Testis (tissue), 3 donors: Measurements from ENCODE around the gene PUM2. TPM values are rescaled to one million over a fixed set of nuclear protein-coding genes. Genes with fewer than 3 reads are reported as not detected.
"Not testable (repeated sequence)": the region's sequence is repeated elsewhere in the genome, so short reads cannot be mapped to it uniquely, and the experiment has no call there.

Experiments
- DNase-seq: peaks from one replicate; pipeline ENCODE4 v3.0.0-alpha.2; 2019
- H3K27ac ChIP-seq, 2 donors: fragments of 200-600 bp; sonication (generic); one replicate each; pipeline ENCODE4 v1.5.1; 2019
- H3K27me3 ChIP-seq: fragments of 200-600 bp; sonication (generic); one replicate; pipeline ENCODE4 v1.5.1; 2019
- H3K36me3 ChIP-seq: fragments of 200-600 bp; sonication (generic); one replicate; pipeline ENCODE4 v1.5.1; 2017; ENCODE audit warnings: low read depth; ENCODE audit errors: missing control alignments
- H3K4me1 ChIP-seq: fragments of 200-600 bp; sonication (generic); one replicate; pipeline ENCODE4 v1.5.1; 2019
- H3K4me3 ChIP-seq, 2 donors: fragments of 200-600 bp; sonication (generic); one replicate each; pipeline ENCODE4 v1.5.1; 2017 to 2019
- H3K9me3 ChIP-seq: fragments of 200-600 bp; sonication (generic); one replicate; pipeline ENCODE4 v1.5.1; 2017
- CTCF ChIP-seq, 3 experiments: fragments of 450-650 bp in 2 of 3; fragments of 200-600 bp in 1 of 3; sonication (generic) in 1 of 3; IDR thresholded peaks; one replicate each; pipeline ENCODE4 v1.5.1; 2016 to 2019; ENCODE audit warnings: antibody characterized with exemption in 3 of 3, mild to moderate bottlenecking in 2 of 3, moderate library complexity in 1 of 3
- POLR2A ChIP-seq: fragments of 450-650 bp; IDR thresholded peaks from one replicate; pipeline ENCODE4 v1.6.1; 2017; ENCODE audit warnings: antibody characterized with exemption, mild to moderate bottlenecking, moderate library complexity
- WGBS, 2 donors: methylation state at CpG; one replicate each; pipeline ENCODE4 v1.1.5; 2018; 5-methylcytosine and 5-hydroxymethylcytosine counted together
- intact Hi-C: fragments of 100-400 bp; cut with DNase I; formaldehyde crosslinking; loops from one replicate; pipeline ENCODE4 v1.15.1; 2023; ENCODE audit warnings: low total_unique reads
- polyA plus RNA-seq: library from polyadenylated mRNA; stranded (reverse); fragments of 350-450 nt; fragmentation: Illumina TruSeq; extraction: RNeasy Lipid Tissue Mini Kit (QIAGEN cat#74804); gene quantifications from one replicate; pipeline ENCODE4 v1.2.3, GENCODE V29; 2014; ENCODE audit warnings: low read depth, low replicate concordance; ENCODE audit not compliant: insufficient read depth
- total RNA-seq, 2 donors: library from RNA; depleted of rRNA; stranded (reverse); fragments of >200 nt; gene quantifications; one replicate each; pipeline ENCODE4 v1.2.3, GENCODE V29; 2016

The PUM2 gene
- total and polyA plus RNA-seq, 3 donors from 2014 or later: 50.5 to 92.5 (median 78.0) TPM

DNA sequence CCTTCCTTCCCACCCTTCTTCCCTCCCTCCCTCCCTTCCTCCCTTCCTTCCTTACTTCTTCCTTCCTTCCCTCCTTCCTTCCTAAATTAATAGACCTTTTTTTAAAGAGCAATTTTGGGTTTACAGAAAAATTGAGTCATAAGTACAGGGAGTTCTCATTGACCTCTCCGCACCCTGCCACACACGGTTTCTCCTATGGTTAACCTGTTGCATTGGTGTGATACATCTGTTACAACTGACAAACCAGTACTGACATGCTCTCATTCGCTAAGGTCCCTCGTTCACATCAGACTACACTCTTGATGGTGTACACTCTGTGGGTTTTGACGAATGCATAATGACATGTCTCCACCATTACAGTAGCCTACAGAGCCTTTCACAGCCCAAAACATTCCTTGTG lies 114.1 kb downstream of the PUM2 start:
- no peaks in the 10 kb centered on the region for H3K9me3 ChIP-seq
- H3K27me3 ChIP-seq: no peaks in the 10 kb centered on the region
- no peaks in the 10 kb centered on the region for H3K36me3 ChIP-seq
- H3K27ac ChIP-seq: no peak overlapping the region
- H3K4me1 ChIP-seq: no peaks in the 10 kb centered on the region
- 61 to 65% methylated on average over 5 of the region's 5 CpGs for WGBS, 2 donors
- intact Hi-C loops: no loop called here
- H3K4me3 ChIP-seq: no peak overlapping the region
- DNase-seq: no peak
- TF ChIP-seq CTCF (IDR thresholded peaks at IDR 0.05): no peak
- no peak for TF ChIP-seq POLR2A

DNA sequence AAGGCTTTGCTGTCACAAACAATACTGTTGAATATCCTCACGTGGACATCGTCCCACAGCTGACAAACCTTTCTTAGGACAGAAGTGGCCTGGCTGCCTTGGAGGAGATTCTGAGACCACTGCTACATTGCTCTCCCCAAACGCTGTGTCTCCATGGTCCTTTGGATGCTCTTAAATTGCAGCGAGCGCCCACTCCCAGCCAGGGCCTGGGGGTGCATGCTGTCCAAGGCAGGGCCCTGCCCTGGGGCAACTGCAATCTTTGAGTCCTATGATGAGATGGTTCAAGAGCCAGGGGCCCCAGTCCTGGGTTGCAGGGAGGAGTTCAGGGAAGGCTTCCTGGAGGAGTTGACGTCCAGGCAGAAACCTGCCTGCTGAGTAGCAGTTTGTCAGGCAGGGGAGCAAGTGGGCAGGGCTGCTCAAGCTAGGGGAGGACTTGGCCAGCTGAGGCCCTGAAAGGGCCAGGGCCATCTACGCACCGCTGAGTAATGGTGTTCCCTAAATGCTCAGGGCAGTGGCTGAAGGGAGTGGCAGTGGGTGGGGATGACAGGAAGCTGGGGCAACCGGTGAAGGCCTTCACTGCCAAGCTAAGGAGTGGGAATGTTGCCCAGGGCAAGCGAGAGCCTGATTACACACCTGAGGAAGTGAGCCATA lies 114.9 kb downstream of the PUM2 start:
- Histone ChIP-seq H3K4me3 (no peak overlapping the region), H3K27me3 (no peaks in the 10 kb centered on the region), H3K9me3 (no peaks in the 10 kb centered on the region), H3K36me3 (no peaks in the 10 kb centered on the region), H3K4me1 (no peaks in the 10 kb centered on the region), H3K27ac (no peak overlapping the region)
- TF ChIP-seq POLR2A: no peak
- TF ChIP-seq CTCF (IDR thresholded peaks at IDR 0.05): no peak
- WGBS, 2 donors: 78 to 90% methylated on average over 6 to 10 of the region's 10 CpGs
- intact Hi-C loops: no loop called here
- DNase-seq: no peak

DNA sequence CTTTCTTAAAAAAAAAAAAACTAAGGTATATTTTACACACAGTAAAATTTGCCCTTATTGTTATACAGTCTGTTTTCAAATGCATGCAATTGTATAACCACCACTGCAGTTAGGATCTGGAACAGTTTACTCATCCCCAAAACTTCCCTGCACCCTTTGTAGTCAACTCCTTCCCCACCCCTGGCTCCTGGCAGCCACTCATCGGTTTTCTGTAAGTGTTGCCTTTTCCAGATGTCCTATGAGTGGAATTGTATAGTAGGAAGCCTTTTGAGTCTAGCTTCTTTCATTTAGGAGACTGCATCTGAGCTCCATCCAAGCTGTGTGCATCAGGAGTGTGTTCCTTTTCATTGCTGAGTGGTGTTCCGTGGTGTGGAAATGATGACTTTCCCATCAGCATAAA lies 116.0 kb downstream of the PUM2 start:
- DNase-seq, H3K27ac ChIP-seq, H3K9me3 ChIP-seq, H3K4me1 ChIP-seq, H3K27me3 ChIP-seq, intact Hi-C loops, H3K4me3 ChIP-seq, H3K36me3 ChIP-seq: not testable (repeated sequence)
- WGBS, 2 donors: 88 to 93% methylated on average over 2 of the region's 2 CpGs

- intact Hi-C loops: no loop called here
- Histone ChIP-seq H3K27ac (no peak overlapping the region), H3K36me3 (no peaks in the 10 kb centered on the region), H3K4me1 (no peaks in the 10 kb centered on the region), H3K9me3 (no peaks in the 10 kb centered on the region), H3K27me3 (no peaks in the 10 kb centered on the region), H3K4me3 (no peak overlapping the region)
- WGBS, 2 donors: 96 to 97% methylated on average over 5 of the region's 5 CpGs
- no peak for TF ChIP-seq CTCF (IDR thresholded peaks at IDR 0.05)
- TF ChIP-seq POLR2A: no peak
- DNase-seq: no peak
Measured at GRCh38 chr2:20232837-20233207, 117.8 kb downstream of the PUM2 start.

DNA sequence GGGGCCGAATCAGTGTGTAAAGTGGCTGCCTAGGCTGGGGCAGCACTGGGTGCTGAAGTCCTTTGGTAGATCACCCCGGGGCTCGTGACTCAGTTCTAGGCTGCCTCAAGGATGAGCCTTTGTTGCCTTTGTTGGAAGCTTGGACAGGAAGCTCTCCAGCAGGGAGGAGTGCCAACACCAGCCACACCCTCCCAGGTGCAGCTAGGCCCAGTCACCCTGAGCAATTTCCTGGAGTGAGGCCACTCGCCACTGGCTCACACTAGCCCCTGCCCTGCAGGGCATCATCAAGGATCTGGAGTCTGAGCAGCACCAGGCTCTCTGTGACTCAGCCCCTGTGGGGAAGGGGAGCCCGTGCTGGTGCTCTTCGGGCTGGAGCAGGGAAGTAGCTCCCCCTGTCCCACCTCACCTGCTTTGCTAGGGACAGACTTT lies 119.0 kb downstream of the PUM2 start:
- Histone ChIP-seq H3K27me3 (no peaks in the 10 kb centered on the region), H3K36me3 (no peaks in the 10 kb centered on the region), H3K9me3 (no peaks in the 10 kb centered on the region), H3K27ac (no peak overlapping the region), H3K4me3 (no peak overlapping the region), H3K4me1 (no peaks in the 10 kb centered on the region)
- intact Hi-C loops: no loop called here
- WGBS, 2 donors: 86% methylated on average over 5 to 6 of the region's 6 CpGs
- no peak for TF ChIP-seq CTCF (IDR thresholded peaks at IDR 0.05)
- no peak for TF ChIP-seq POLR2A
- peak; percentile 6 for DNase-seq
